Measurements from ENCODE around the gene CDC14A.

- no peak for TF ChIP-seq POLR2A (IDR thresholded peaks at IDR 0.05)
- no peak for TF ChIP-seq CTCF (IDR thresholded peaks at IDR 0.05)
Observed at GRCh38 chr1:100456880-100457279, 104.6 kb downstream of the CDC14A start.

Data from heart left ventricle (tissue), 13 donors.